Measurements from ENCODE around the gene ZDHHC9. TPM values are rescaled to one million over a fixed set of nuclear protein-coding genes. Genes with fewer than 3 reads are reported as not detected.
"Not testable (repeated sequence)": the region's sequence is repeated elsewhere in the genome, so short reads cannot be mapped to it uniquely, and the experiment has no call there.

ZDHHC9 gene
- total RNA-seq: 13.4 and 14.6 TPM in 2 replicates

DNA sequence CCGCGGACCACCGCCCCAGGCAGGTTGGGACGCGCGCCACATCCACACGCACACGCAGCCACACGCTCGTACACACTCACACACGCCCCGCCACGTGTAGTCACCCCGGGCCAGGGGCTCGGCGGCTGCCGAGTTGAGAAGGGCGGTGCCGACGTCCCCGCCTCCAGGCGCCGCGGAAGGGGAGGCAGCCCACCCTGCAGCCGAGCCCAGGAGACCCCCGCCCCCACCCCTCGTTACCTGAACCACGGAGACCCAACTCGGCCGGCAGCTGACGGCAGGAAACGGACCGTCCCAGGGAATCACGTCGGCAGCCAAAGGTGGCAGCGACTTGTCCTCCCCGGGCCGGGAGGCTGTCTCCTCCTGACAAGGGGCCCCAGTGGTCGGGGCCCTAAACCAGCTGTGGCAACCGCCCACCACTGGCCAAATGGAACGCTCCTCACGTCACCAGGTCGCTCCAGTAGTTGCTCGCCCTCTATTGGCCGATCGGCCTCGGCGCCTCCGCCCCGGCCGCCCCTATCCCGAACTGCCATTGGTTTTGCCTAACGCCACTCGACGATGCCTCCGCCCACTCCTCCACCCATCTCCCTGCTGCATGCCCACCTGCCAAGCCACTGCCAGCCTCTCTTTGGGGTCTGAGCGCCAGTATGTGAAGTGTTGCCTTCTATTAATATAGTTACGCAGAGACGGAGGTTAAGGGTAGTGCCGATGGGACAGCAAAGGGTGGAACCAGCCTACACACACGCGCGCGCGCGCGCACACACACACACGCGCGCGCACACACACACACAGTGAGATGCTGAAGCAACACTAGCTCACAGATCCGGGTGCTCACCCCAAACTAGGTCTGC, at the start of gene ZDHHC9:
TSS of gene ZDHHC9 (minus strand) at position 428 of the 848 bp plus-strand sequence. CDS start 1,941 bp downstream, outside the sequence.
- Mint-ChIP-seq H3K27ac (peak within 1 kb of the TSS; percentile 89), H3K4me1 (peaks cover 24% of the 10 kb centered on the region), H3K36me3 (ENCODE audit: low read depth) (peaks cover 12% of the 10 kb centered on the region), H3K27me3 (peaks cover 9% of the 10 kb centered on the region), H3K9me3 (no peaks in the 10 kb centered on the region), H3K4me3 (peak within 1 kb of the TSS; percentile 91)
- peak; percentile 95 for DNase-seq
- intact Hi-C loops (cut with micrococcal nuclease): loop anchor here (2.0 to 5.0 kb wide), 3 partner anchors 63 to 559 kb away; partner anchors contain the start of genes RBMX2 and UTP14A

DNA sequence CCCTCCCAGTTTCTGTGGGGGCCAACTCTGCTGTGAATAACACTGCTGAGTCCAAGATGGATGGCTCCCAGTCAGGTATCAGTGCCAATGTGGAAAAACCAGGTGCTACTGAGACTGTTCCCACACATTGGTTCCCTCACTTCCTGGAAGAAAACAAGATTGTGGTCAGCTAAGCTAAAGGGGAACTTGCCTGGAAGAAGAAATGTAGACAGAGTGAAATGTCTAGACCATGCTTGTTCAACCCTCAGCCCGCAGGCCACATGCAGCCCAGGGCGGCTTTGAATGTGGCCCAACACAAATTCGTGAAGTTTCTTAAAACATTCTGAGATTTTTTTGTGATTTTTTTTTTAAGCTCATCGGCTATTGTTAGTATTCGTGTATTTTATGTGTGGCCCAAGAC, 33.7 kb upstream of the ZDHHC9 start:
- intact Hi-C loops (cut with micrococcal nuclease): no loop called here
- DNase-seq: no peak
- Mint-ChIP-seq H3K9me3 (no peaks in the 10 kb centered on the region), H3K36me3 (ENCODE audit: low read depth) (no peaks in the 10 kb centered on the region), H3K4me1 (no peaks in the 10 kb centered on the region), H3K4me3 (no peak overlapping the region), H3K27ac (no peak overlapping the region), H3K27me3 (peaks cover 2% of the 10 kb centered on the region)

DNA sequence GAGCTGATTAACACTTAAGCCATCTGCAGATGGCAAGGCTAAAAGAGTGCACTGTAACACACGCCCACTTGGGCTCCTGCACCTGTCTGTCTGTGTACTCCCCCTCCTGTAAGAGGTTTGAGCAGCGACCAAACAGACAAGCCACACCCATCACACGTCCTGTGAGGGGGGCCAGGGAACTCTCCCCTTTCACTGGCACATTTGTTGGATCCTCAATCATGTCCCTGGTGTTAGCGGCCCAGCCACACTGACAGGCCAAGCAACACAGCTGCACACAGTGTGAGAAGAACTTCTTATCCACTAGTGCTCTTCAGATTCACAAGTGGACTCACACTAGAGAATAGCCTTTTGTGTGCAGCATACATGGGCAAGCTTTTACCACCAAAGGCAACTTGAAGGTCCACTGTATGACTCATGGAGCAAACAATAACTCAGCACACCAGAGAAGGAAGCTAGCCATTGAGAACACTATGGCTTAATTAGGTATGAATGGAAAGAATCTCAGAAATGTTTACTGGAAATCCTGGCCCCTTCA, 33.2 kb upstream of the ZDHHC9 start:
- intact Hi-C loops (cut with micrococcal nuclease): no loop called here
- no peak overlapping the region for H3K4me3 Mint-ChIP-seq
- DNase-seq: no peak
- no peaks in the 10 kb centered on the region for H3K4me1 Mint-ChIP-seq
- no peak overlapping the region for H3K27ac Mint-ChIP-seq
- H3K27me3 Mint-ChIP-seq: no peaks in the 10 kb centered on the region
- H3K9me3 Mint-ChIP-seq: no peaks in the 10 kb centered on the region
- H3K36me3 Mint-ChIP-seq (ENCODE audit: low read depth): no peaks in the 10 kb centered on the region

DNA sequence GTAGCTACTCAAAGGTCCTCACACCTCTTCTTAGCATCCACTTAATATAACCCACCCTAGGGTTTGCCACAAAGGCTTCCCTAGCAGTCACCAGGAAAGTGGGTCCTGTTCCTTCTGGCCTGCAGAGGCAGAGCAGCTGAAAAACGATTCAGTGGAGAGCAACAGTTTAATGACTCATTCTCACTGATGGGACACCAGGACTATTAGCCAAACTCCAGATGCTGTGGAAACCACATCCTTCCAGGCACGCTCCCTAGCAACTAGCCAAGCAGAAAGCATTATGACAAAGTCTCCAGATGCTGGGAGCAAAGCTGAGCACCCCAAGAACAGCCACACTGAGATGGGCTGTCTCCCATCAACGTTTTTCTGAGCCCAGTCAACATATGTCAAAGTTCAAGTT, 32.0 kb upstream of the ZDHHC9 start:
- DNase-seq: no peak
- intact Hi-C loops (cut with micrococcal nuclease): no loop called here
- no peak overlapping the region for H3K4me3 Mint-ChIP-seq
- H3K27me3 Mint-ChIP-seq: no peaks in the 10 kb centered on the region
- H3K27ac Mint-ChIP-seq: no peak overlapping the region
- H3K36me3 Mint-ChIP-seq (ENCODE audit: low read depth): no peaks in the 10 kb centered on the region
- no peaks in the 10 kb centered on the region for H3K9me3 Mint-ChIP-seq
- H3K4me1 Mint-ChIP-seq: no peaks in the 10 kb centered on the region

DNA sequence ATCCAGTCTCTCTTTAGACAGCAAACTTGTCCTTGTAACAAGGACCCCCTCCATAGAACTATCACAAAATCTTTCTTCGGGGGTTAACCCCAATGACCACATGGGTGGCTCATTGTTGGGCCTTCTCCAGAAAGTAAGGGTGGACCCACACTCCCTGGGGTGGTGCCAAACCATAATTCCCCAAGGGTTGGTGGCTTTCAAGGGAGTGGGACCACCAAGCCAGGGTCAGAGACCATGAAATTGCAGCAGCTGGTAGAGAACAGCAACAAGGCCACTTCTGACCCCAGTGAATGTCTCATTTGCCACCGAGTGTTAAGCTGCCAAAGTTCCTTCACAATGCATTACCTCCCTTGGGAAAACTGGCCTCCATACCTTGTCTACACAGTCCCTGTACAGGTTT, 28.8 kb upstream of the ZDHHC9 start:
- Mint-ChIP-seq H3K27me3 (peaks cover 3% of the 10 kb centered on the region), H3K36me3 (ENCODE audit: low read depth) (no peaks in the 10 kb centered on the region), H3K9me3 (no peaks in the 10 kb centered on the region), H3K4me3 (no peak overlapping the region), H3K27ac (no peak overlapping the region), H3K4me1 (no peaks in the 10 kb centered on the region)
- DNase-seq: no peak
- intact Hi-C loops (cut with micrococcal nuclease): no loop called here

DNA sequence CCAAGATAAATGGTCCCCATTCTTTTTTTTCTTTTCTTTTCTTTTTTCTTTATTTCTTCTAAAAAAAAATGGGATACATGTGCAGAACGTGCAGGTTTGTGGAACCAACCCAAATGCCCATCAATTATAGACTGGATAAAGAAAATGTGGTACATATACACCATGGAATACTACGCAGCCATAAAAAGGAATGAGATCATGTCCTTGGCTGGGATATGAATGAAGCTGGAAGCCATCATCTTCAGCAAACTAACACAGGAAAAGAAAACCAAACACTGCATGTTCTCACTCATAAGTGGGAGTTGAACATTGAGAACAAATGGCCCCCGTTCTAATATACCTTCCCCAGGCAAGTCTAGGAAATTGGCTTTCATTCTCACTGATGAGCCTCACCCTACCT, 22.6 kb upstream of the ZDHHC9 start:
- H3K27ac Mint-ChIP-seq; H3K36me3 Mint-ChIP-seq (ENCODE audit: low read depth); H3K4me1 Mint-ChIP-seq; H3K4me3 Mint-ChIP-seq; H3K9me3 Mint-ChIP-seq; intact Hi-C loops (cut with micrococcal nuclease); DNase-seq: not testable (repeated sequence)
- H3K27me3 Mint-ChIP-seq: peaks cover 11% of the 10 kb centered on the region

DNA sequence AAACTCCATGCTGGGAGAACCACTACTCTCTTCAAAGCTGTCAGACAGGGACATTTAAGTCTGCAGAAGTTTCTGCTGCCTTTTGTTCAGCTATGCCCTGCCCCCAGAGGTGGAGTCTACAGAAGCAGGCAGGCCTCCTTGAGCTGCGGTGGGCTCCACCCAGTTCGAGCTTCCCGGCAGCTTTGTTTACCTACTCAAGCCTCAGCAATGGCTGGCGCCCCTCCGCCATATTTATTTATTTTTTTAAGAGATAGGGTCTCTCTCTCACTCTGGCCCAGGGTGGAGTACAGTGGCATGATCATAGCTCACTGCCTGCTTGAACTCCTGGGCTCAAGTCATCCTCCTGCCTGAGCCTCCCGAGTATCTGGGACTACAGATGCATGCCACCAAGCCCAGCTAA, 15.4 kb upstream of the ZDHHC9 start:
- DNase-seq; H3K4me3 Mint-ChIP-seq; H3K27me3 Mint-ChIP-seq; H3K27ac Mint-ChIP-seq; H3K4me1 Mint-ChIP-seq; intact Hi-C loops (cut with micrococcal nuclease); H3K9me3 Mint-ChIP-seq; H3K36me3 Mint-ChIP-seq (ENCODE audit: low read depth): not testable (repeated sequence)

DNA sequence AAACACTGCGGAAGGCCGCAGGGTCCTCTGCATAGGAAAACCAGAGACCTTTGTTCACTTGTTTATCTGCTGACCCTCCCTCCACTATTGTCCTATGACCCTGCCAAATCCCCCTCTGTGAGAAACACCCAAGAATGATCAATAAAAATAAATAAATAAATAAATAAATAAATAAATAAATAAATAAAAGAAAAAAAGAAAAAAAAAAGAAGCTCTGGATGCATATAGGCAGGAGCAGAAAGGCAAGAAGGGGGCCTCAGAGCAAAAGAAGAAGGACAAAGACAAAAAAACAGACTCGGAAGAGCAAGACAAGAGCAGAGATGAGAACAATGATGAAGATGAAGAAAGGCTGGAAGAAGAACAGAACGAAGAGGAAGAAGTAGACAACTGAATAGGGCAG, 8.1 kb upstream of the ZDHHC9 start:
- H3K36me3 Mint-ChIP-seq (ENCODE audit: low read depth); H3K27ac Mint-ChIP-seq; intact Hi-C loops (cut with micrococcal nuclease); H3K4me1 Mint-ChIP-seq; DNase-seq; H3K4me3 Mint-ChIP-seq; H3K9me3 Mint-ChIP-seq: not testable (repeated sequence)
- H3K27me3 Mint-ChIP-seq: peaks cover 21% of the 10 kb centered on the region

DNA sequence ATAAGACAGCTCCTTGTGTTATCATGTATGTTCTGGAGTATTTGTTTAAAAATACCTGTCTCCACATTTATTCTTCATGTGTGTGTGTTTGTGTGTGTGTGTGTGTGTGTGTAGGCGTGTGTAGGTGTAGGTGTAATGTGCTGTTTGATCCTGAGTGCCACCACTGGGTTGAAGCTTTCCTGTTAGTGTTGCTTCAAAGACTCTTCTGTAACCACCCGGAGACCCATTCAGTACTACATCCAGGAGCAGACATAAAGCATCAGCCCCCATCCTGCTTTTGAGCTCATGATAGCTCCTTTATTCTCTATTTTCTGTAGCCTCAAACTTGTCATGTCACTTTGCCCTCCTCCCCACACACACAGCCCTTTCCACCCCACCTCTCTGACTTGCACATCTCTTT, 3.0 kb upstream of the ZDHHC9 start:
- H3K27ac Mint-ChIP-seq: no peak overlapping the region
- intact Hi-C loops (cut with micrococcal nuclease): no loop called here
- H3K4me1 Mint-ChIP-seq: peaks cover 16% of the 10 kb centered on the region
- DNase-seq: no peak
- H3K4me3 Mint-ChIP-seq: no peak overlapping the region
- peaks cover 9% of the 10 kb centered on the region for H3K27me3 Mint-ChIP-seq
- peaks cover under 1% of the 10 kb centered on the region for H3K36me3 Mint-ChIP-seq (ENCODE audit: low read depth)
- H3K9me3 Mint-ChIP-seq: no peaks in the 10 kb centered on the region

DNA sequence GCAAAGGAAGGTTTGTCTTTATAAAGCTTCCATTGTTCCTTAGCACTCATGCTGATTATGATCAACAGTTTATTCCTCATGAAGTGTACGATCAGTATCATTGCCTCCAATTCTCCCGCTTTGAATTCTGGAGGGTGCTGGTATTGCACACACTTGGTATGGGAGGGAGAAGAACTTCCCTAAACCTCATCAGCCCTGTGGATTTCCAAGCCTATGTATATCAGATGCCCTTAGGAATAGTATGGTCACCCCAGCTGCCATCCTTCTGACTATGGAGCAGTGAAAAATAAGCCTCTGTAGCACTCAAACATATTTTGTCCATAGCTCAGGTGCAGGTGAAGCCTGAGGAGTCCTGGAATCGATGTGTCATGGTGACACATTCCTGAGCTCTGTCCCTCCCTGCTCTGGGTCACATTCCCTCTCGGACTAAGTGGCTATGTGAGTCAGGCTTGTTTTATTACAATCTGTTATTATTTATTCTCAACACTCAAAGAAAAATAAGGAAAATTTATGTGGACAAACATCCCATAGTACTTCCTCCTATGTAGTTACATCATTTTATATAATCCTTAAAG, 2.0 kb upstream of the ZDHHC9 start:
- DNase-seq: no peak
- peaks cover 20% of the 10 kb centered on the region for H3K4me1 Mint-ChIP-seq
- no peak overlapping the region for H3K4me3 Mint-ChIP-seq
- no peaks in the 10 kb centered on the region for H3K9me3 Mint-ChIP-seq
- no peak overlapping the region for H3K27ac Mint-ChIP-seq
- intact Hi-C loops (cut with micrococcal nuclease): no loop called here
- H3K36me3 Mint-ChIP-seq (ENCODE audit: low read depth): peaks cover 6% of the 10 kb centered on the region
- peaks cover 9% of the 10 kb centered on the region for H3K27me3 Mint-ChIP-seq

DNA sequence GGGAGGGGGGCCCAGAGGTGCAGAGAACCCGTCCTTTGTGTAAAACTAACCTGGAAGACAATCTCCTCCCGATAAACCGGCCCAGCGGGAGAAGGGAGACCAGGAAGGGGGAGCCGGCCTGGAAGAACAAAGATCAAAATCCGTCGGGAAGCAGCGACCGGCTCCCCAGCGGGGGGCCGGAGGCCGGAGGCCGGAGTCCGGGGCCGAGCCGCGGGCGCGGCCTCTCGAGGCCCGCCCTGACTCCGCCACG, 552 bp downstream of the ZDHHC9 start:
- H3K27ac Mint-ChIP-seq: peak overlapping the region; percentile 82

DNA sequence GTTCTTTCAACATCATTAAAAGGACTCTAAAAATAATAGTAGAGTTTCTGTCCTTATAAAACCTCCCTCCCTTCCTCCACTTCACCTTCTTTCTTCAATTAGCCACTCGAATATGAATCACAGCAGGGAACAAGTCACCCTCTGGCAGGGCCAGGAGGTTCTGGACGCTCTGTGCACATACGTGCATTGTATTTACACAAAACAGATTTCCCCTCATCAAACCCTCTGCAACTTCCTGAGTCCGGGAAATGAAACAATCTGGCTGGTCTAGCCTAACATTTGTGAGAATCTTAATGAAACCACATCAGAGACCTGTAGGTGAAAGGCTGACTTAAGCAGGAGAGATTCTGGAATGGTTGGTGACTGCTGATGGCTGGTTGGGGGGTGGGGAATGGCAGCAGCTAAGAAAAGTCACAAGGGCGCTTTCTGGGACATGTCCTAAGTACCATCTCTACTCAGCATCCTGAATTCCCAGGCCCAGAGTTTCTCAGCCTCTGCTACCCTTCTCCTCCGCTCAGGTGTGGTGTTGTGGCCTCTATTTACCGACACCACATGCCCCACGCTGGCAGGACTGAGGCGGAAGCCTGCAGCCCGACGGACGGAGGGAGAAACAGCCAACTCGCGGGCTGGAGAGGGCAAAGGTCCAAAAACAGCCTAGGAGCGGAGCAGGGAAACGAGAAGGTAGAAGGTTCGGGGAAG, 1.0 kb downstream of the ZDHHC9 start:
- intact Hi-C loops (cut with micrococcal nuclease): loop anchor here (2.0 to 5.0 kb wide), 3 partner anchors 62 to 560 kb away; partner anchors contain the start of genes RBMX2 and UTP14A
- Mint-ChIP-seq H3K9me3 (no peaks in the 10 kb centered on the region), H3K36me3 (ENCODE audit: low read depth) (peaks cover 12% of the 10 kb centered on the region), H3K4me1 (peaks cover 24% of the 10 kb centered on the region), H3K27me3 (peaks cover 3% of the 10 kb centered on the region), H3K27ac (peak overlapping the region; percentile 82), H3K4me3 (peak overlapping the region; percentile 91)
- DNase-seq: peak; percentile 58

More for the DNA sequence above, 552 bp downstream of the ZDHHC9 start:
- intact Hi-C loops (cut with micrococcal nuclease): loop anchor here (2.0 to 5.0 kb wide), 3 partner anchors 62 to 559 kb away; partner anchors contain the start of genes RBMX2 and UTP14A
- peaks cover 3% of the 10 kb centered on the region for H3K27me3 Mint-ChIP-seq
- H3K4me1 Mint-ChIP-seq: peaks cover 24% of the 10 kb centered on the region
- peak overlapping the region; percentile 91 for H3K4me3 Mint-ChIP-seq
- DNase-seq: no peak
- H3K36me3 Mint-ChIP-seq (ENCODE audit: low read depth): peaks cover 12% of the 10 kb centered on the region
- no peaks in the 10 kb centered on the region for H3K9me3 Mint-ChIP-seq

DNA sequence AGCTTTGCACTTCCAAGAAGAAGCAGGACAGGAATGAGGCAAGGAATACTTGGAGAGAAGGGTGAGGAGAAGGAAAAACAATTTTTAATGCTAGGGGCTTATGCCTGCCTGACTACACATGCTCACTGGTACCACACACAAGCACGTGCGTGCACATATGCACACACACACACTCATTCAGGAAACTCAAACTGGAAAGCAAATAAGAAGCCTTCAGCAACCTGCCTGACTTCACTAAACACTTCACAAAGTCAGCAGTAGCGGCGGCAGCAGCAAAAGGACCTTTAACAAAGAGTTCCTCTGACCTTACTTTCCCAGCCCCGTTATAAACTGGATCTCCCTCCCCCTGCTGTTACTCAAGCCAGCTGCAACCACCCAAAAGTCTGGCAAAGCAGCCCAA, 3.3 kb downstream of the ZDHHC9 start:
- Mint-ChIP-seq H3K27ac (no peak overlapping the region), H3K4me1 (peaks cover 17% of the 10 kb centered on the region), H3K9me3 (no peaks in the 10 kb centered on the region), H3K27me3 (no peaks in the 10 kb centered on the region), H3K4me3 (no peak overlapping the region), H3K36me3 (ENCODE audit: low read depth) (peaks cover 15% of the 10 kb centered on the region)
- DNase-seq: no peak
- intact Hi-C loops (cut with micrococcal nuclease): loop anchor here (5.0 kb wide), 1 partner anchor 562 kb away; the partner anchor contains the start of gene RBMX2

DNA sequence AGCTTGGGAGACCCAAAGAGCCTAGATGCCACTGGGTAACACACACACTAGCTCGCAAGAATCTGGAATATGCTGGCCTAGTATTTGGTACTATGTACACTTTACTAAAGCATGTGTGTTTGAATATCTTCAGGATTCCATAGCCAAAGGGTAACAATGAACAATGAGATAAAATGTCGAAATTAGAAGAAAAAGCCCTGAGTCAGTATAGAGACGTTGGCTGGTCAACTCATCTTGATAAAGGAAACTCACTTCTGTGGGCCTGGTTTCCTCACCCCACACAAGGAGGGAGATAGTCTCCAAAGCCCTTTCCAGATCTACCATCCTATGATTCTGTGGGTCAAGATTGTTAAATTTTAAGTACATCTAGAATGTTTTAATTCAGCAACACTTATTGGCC, 6.9 kb downstream of the ZDHHC9 start:
- peaks cover 9% of the 10 kb centered on the region for H3K4me1 Mint-ChIP-seq
- no peak for DNase-seq
- H3K27ac Mint-ChIP-seq: no peak overlapping the region
- H3K4me3 Mint-ChIP-seq: no peak overlapping the region
- H3K9me3 Mint-ChIP-seq: no peaks in the 10 kb centered on the region
- peaks cover 18% of the 10 kb centered on the region for H3K36me3 Mint-ChIP-seq (ENCODE audit: low read depth)
- H3K27me3 Mint-ChIP-seq: no peaks in the 10 kb centered on the region
- intact Hi-C loops (cut with micrococcal nuclease): no loop called here
